ENCODE results near the gene BPIFA1. TPM values are rescaled to one million over a fixed set of nuclear protein-coding genes. Genes with fewer than 3 reads are reported as not detected.
A peak's percentile ranks its signal among the peaks of the same experiment; 100 is the strongest.

BPIFA1 gene
- total RNA-seq, 1 donor from 2014 or later, result not detected

- no peak for TF ChIP-seq CTCF (IDR thresholded peaks at IDR 0.05; ENCODE audit: unreplicated experiment)
- H3K9me3 Mint-ChIP-seq (ENCODE audit: low read depth), result no peaks in the 10 kb centered on the region
- DNase-seq (ENCODE audit: low spot score, unreplicated experiment), result no peak
- H3K27me3 Mint-ChIP-seq, result peaks cover 50% of the 10 kb centered on the region
- H3K4me1 Mint-ChIP-seq (ENCODE audit: low read depth), result peaks cover 4% of the 10 kb centered on the region
- H3K27ac Mint-ChIP-seq, result no peak overlapping the region
- no peaks in the 10 kb centered on the region for H3K36me3 Mint-ChIP-seq (ENCODE audit: insufficient read depth)
- no peak overlapping the region for H3K4me3 Mint-ChIP-seq (ENCODE audit: low read depth)
These were observed 42.8 kb upstream of the BPIFA1 start for GRCh38 chr20:33192912-33193501.

- Mint-ChIP-seq H3K9me3 (ENCODE audit: low read depth) (no peaks in the 10 kb centered on the region), H3K27me3 (peaks cover 71% of the 10 kb centered on the region), H3K36me3 (ENCODE audit: insufficient read depth) (no peaks in the 10 kb centered on the region), H3K27ac (no peak overlapping the region), H3K4me3 (ENCODE audit: low read depth) (no peak overlapping the region), H3K4me1 (ENCODE audit: low read depth) (no peaks in the 10 kb centered on the region)
- TF ChIP-seq CTCF (IDR thresholded peaks at IDR 0.05; ENCODE audit: unreplicated experiment), result no peak
- no peak for DNase-seq (ENCODE audit: low spot score, unreplicated experiment)
These were observed 36.8 kb upstream of the BPIFA1 start for GRCh38 chr20:33199026-33199425.

GRCh38 chr20:33202451-33202850, 33.3 kb upstream of the BPIFA1 start:
- Mint-ChIP-seq H3K9me3 (ENCODE audit: low read depth) (no peaks in the 10 kb centered on the region), H3K27me3 (peaks cover 71% of the 10 kb centered on the region), H3K36me3 (ENCODE audit: insufficient read depth) (no peaks in the 10 kb centered on the region), H3K4me3 (ENCODE audit: low read depth) (no peak overlapping the region), H3K4me1 (ENCODE audit: low read depth) (no peaks in the 10 kb centered on the region), H3K27ac (no peak overlapping the region)
- no peak for DNase-seq (ENCODE audit: low spot score, unreplicated experiment)
- no peak for TF ChIP-seq CTCF (IDR thresholded peaks at IDR 0.05; ENCODE audit: unreplicated experiment)

GRCh38 chr20:33203444-33203843, 32.4 kb upstream of the BPIFA1 start:
- Mint-ChIP-seq H3K36me3 (ENCODE audit: insufficient read depth) (no peaks in the 10 kb centered on the region), H3K4me3 (ENCODE audit: low read depth) (no peak overlapping the region), H3K27me3 (peaks cover 74% of the 10 kb centered on the region), H3K4me1 (ENCODE audit: low read depth) (no peaks in the 10 kb centered on the region), H3K27ac (no peak overlapping the region), H3K9me3 (ENCODE audit: low read depth) (no peaks in the 10 kb centered on the region)
- no peak for TF ChIP-seq CTCF (IDR thresholded peaks at IDR 0.05; ENCODE audit: unreplicated experiment)
- DNase-seq (ENCODE audit: low spot score, unreplicated experiment), result no peak

GRCh38 chr20:33209789-33210188, 26.0 kb upstream of the BPIFA1 start:
- Mint-ChIP-seq H3K27ac (no peak overlapping the region), H3K9me3 (ENCODE audit: low read depth) (no peaks in the 10 kb centered on the region), H3K4me3 (ENCODE audit: low read depth) (no peak overlapping the region), H3K4me1 (ENCODE audit: low read depth) (no peaks in the 10 kb centered on the region), H3K27me3 (peaks cover 71% of the 10 kb centered on the region), H3K36me3 (ENCODE audit: insufficient read depth) (no peaks in the 10 kb centered on the region)
- peak; percentile 95 for DNase-seq (ENCODE audit: low spot score, unreplicated experiment)
- no peak for TF ChIP-seq CTCF (IDR thresholded peaks at IDR 0.05; ENCODE audit: unreplicated experiment)
